Kidney (tissue), 14 donors: Measurements from ENCODE around the gene HNRNPUL1. TPM values are rescaled to one million over a fixed set of nuclear protein-coding genes. Genes with fewer than 3 reads are reported as not detected.

Experiments used
- DNase-seq, 5 donors: peaks; one replicate each; pipeline ENCODE4 v3.0.0-alpha.2; 2013 to 2020
- FAIRE-seq: peaks from 2 replicates; lab custom pipeline; 2012; peaks lifted over from hg19 to GRCh38; lab: Jason Lieb, UNC
- H3K27ac ChIP-seq, 2 donors: one replicate each; pipeline ENCODE4 v1.7.0; 2013; ENCODE audit warnings: low read depth in 2 of 2, low read length in 2 of 2, inconsistent platforms in 1 of 2
- H3K27me3 ChIP-seq: one replicate; pipeline ENCODE4 v1.7.1; 2013; ENCODE audit warnings: low read length, inconsistent platforms; ENCODE audit not compliant: control insufficient read depth, insufficient read depth
- H3K36me3 ChIP-seq, 3 donors: one replicate each; pipeline versions ENCODE4 v1.7.0 to v1.7.1; 2013; ENCODE audit warnings: low read length in 3 of 3, control low read depth in 1 of 3, inconsistent platforms in 1 of 3; ENCODE audit not compliant: insufficient read depth in 3 of 3, control insufficient read depth in 2 of 3
- H3K4me1 ChIP-seq, 3 donors: one replicate each; pipeline versions ENCODE4 v1.7.0 to v1.7.1; 2013; ENCODE audit warnings: low read length in 3 of 3, inconsistent platforms in 1 of 3, low read depth in 1 of 3; ENCODE audit not compliant: control insufficient read depth in 2 of 3, insufficient read depth in 2 of 3
- H3K4me3 ChIP-seq, 3 donors: one replicate each; pipeline versions ENCODE4 v1.7.0 to v1.8.1; 2013; ENCODE audit warnings: low read length in 3 of 3, control low read depth in 1 of 3, inconsistent platforms in 1 of 3
- H3K9ac ChIP-seq, 3 donors: one replicate each; pipeline versions ENCODE4 v1.7.0 to v1.7.1; 2013; ENCODE audit warnings: low read length in 3 of 3, control low read depth in 1 of 3, inconsistent platforms in 1 of 3
- H3K9me3 ChIP-seq, 3 donors: one replicate each; pipeline versions ENCODE4 v1.7.0 to v1.7.1; 2013; ENCODE audit warnings: low read length in 3 of 3, control low read depth in 1 of 3, inconsistent platforms in 1 of 3; ENCODE audit not compliant: control insufficient read depth in 2 of 3, insufficient read depth in 1 of 3
- intact Hi-C: fragments of 100-400 bp; cut with DNase I; formaldehyde crosslinking; loops from one replicate; pipeline ENCODE4 v1.11.1; 2022
- polyA plus RNA-seq: library from polyadenylated mRNA; stranded (reverse); fragments of 350-450 nt; fragmentation: Illumina TruSeq; extraction: RNeasy Lipid Tissue Mini Kit (QIAGEN cat#74804); gene quantifications from one replicate; pipeline ENCODE4 v1.2.3, GENCODE V29; 2014; ENCODE audit warnings: low read depth, low replicate concordance; ENCODE audit not compliant: insufficient read depth
- total RNA-seq: library from RNA; stranded (reverse); fragmentation: NEBNext Ultra II Directional; extraction: Animal tissue kit (Norgen Biotek cat#: 25700); gene quantifications from one replicate; pipeline ENCODE4 v1.2.1, GENCODE V29; 2021
- TF ChIP-seq, protein P1 (sequence below): IDR thresholded peaks from 3 replicates; pipeline ENCODE4 v1.5.1; 2012; ENCODE audit warnings: mild to moderate bottlenecking, moderate library complexity, borderline replicate concordance; ENCODE audit not compliant: insufficient read depth; ENCODE audit errors: extremely low read depth
- donor health status: control.
- donor health status: control.
- donor health status: control.
- donor health status: control.
- donor health status: control.
- donor health status: DM: yes; HTN: yes; CAD: no.
- donor health status: Normal renal cell carcinoma (clear cell type).

Gene HNRNPUL1
- total and polyA plus RNA-seq, 2 donors from 2014 or later, result 51.0 to 182 TPM

DNA sequence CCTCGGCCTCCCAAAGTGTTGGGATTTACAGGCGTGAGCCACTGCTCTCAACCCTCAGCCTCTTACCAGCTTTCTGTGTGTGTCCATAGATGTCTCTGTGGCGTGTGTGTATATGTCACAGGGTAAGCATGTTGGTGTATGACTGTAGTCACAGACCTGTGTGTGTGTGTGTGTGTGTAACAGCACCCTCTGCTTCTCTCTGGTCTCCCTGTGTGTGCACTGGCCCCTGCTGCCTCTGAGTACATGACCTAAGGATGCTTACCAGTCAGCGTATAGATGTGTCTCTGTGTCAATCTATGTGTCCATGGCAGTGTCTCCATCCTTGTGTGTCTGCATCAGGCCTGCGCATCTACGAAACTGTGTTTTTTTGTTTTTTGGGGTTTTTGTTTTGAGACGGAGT, 39.5 kb upstream of the HNRNPUL1 start:
- TF ChIP-seq, protein P1, sequence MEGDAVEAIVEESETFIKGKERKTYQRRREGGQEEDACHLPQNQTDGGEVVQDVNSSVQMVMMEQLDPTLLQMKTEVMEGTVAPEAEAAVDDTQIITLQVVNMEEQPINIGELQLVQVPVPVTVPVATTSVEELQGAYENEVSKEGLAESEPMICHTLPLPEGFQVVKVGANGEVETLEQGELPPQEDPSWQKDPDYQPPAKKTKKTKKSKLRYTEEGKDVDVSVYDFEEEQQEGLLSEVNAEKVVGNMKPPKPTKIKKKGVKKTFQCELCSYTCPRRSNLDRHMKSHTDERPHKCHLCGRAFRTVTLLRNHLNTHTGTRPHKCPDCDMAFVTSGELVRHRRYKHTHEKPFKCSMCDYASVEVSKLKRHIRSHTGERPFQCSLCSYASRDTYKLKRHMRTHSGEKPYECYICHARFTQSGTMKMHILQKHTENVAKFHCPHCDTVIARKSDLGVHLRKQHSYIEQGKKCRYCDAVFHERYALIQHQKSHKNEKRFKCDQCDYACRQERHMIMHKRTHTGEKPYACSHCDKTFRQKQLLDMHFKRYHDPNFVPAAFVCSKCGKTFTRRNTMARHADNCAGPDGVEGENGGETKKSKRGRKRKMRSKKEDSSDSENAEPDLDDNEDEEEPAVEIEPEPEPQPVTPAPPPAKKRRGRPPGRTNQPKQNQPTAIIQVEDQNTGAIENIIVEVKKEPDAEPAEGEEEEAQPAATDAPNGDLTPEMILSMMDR, result no peak
- Histone ChIP-seq H3K9ac (no peak overlapping the region), H3K4me3 (no peak overlapping the region), H3K27ac (no peak overlapping the region), H3K27me3 (no peaks in the 10 kb centered on the region), H3K9me3 (no peaks in the 10 kb centered on the region), H3K36me3 (no peaks in the 10 kb centered on the region), H3K4me1 (peaks cover 0 to 9% (median 5%) of the 10 kb centered on the region in 3 donors)
- intact Hi-C loops, result no loop called here
- FAIRE-seq, result no peak
- DNase-seq, result no peak

DNA sequence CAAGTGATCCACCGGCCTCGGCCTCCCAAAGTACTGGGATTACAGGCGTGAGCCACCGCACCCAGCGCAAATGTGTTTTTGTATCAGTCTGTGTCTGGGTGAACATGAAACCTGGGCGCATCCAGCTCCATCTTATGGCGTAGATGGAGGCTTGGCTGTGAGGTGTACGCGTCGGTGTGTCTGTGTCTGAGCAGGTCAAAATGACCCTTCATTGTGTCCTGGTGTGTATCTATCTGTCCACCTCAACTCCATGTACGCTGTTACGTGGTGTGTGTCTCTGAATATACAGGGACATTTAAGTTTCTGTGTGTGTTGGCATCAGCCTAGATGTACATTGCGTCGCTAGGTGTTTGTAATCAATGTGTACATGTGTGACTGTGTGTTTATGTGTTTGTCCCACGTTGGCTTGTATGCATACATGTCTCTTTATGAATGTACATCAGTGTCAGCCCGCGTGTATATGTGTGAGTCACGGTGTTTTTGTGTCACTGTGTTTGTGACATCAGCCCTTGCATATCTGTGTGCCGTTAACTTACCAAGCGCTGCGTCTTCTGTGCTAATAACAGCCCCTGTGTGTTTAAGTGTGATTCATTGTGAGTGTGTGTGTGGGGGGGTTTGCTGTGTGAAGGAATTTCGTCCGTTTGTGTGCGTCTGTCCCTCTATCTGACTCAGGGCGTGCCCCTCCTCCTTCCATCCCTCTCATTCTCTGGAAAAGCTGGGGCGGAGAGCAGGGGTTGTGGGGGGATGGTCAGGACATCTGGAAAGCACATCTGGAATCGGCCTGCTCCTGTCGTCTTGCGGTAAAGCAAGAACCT, 38.7 kb upstream of the HNRNPUL1 start:
- peak overlapping the region in 1 of 3 donors; percentile 53 for H3K4me3 ChIP-seq
- peak in 4 of 5 donors; percentile 61 to 86 (median 80) for DNase-seq
- peak overlapping the region in 1 of 3 donors; percentile 19 for H3K9ac ChIP-seq
- H3K27ac ChIP-seq, result peak overlapping the region; percentile 14 to 64
- no peak for FAIRE-seq
- intact Hi-C loops, result no loop called here
- H3K36me3 ChIP-seq, result no peaks in the 10 kb centered on the region
- peaks cover 0 to 9% (median 5%) of the 10 kb centered on the region in 3 donors for H3K4me1 ChIP-seq
- TF ChIP-seq, protein P1, result no peak
- H3K9me3 ChIP-seq, result no peaks in the 10 kb centered on the region
- no peaks in the 10 kb centered on the region for H3K27me3 ChIP-seq

DNA sequence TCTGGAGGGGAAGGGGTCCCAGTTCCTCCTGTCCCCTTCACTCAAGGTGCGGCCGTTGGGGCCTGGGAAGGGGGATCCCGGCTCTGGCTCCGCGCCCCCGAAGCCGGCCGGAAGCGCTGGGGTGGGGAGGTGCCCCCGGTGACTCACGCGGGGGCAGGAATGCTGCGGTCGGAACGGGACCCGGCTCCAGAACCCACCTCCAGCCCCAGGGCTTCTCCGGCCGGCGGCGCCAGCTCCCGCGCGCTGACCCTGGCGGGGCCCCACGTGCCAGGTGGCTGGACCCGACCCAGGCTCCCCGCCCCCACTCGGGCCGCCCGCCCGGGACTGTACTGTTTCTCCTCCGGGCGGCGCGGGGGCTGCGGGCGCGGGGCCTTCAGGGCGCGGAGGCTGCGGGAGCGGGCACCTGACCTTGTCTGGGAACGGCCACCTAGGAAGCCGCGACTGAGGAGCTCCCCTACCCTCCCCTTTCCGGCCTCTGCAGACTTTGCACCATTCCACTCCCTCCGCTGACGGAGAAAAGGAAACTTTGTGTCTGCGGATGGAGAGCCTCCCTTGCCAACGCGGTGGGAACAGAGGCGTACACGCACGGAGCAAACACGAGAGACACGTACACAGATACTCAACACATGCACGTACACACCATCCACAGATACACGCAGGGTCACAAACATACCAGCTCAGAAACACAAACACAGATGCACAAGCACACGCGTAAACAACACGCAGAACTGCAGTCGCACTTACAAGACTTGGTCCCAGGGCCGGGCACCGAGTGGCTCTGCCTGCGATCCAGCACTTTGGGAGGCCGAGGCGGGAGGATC, 37.9 kb upstream of the HNRNPUL1 start:
- FAIRE-seq (no peak), DNase-seq (peak; percentile 70 to 87 (median 86))
- H3K9ac ChIP-seq, result peak overlapping the region; percentile 48 to 72 (median 49)
- TF ChIP-seq, protein P1, result no peak
- H3K27me3 ChIP-seq, result no peaks in the 10 kb centered on the region
- peaks cover 0 to 9% (median 5%) of the 10 kb centered on the region in 3 donors for H3K4me1 ChIP-seq
- peak overlapping the region; percentile 53 to 82 (median 77) for H3K4me3 ChIP-seq
- no peaks in the 10 kb centered on the region for H3K9me3 ChIP-seq
- intact Hi-C loops, result no loop called here
- H3K27ac ChIP-seq, result peak overlapping the region; percentile 14 to 64
- H3K36me3 ChIP-seq, result no peaks in the 10 kb centered on the region
